ENCODE results near the gene PHACTR3.

Gene PHACTR3

GRCh38 chr20:59706400-59706693 lies 102.0 kb downstream of the PHACTR3 start:
- no peak for DNase-seq

DNA sequence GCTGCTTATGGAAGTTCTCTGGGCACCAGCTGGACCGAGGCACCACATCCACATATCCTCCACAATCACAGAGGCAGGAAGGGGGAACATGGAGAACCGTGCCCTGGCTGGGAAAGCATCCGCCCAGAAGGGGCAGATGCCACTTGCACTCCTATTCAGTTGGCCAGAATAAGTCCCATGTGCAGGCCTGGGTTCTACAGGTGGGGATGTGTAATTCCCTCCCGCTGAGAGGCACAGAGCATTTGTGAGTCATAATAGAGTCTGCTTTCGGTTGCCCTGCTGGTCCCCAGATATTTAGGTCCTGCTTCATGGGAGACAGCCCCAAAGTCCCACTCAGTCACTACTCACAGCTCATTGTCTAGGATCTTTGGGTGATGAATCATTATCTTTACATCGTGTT lies 104.0 kb downstream of the PHACTR3 start:
- no peak for DNase-seq

GRCh38 chr20:59709636-59710035 lies 105.3 kb downstream of the PHACTR3 start:
- no peak for DNase-seq

- DNase-seq: no peak
Measured at GRCh38 chr20:59718071-59718470, 113.7 kb downstream of the PHACTR3 start.

DNA sequence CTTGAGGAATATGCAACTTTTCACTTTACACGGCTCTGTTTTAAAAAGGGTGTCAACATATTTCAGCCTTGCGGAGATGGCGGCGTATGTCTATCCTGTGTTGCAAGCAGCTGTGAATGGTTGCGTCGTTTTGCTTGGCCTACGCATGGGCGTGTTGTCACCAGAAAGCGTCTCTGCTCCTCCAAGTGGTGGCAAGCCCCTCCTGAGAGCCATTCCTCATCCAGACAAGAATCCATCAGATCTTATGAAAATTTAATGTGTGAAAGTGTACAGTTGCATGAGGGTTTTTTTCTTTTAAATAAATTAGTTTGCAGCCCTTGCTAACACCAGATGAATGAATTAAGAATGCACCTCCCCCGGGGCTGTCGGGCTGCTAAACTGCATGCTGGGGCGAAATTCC lies 114.4 kb downstream of the PHACTR3 start:
- no peak for DNase-seq

GRCh38 chr20:59720013-59720412 lies 115.7 kb downstream of the PHACTR3 start:
- DNase-seq: no peak

- DNase-seq: no peak
Measured at GRCh38 chr20:59721386-59721785, 117.0 kb downstream of the PHACTR3 start.

- DNase-seq: no peak
Measured at GRCh38 chr20:59723108-59723500, 118.8 kb downstream of the PHACTR3 start.

DNA sequence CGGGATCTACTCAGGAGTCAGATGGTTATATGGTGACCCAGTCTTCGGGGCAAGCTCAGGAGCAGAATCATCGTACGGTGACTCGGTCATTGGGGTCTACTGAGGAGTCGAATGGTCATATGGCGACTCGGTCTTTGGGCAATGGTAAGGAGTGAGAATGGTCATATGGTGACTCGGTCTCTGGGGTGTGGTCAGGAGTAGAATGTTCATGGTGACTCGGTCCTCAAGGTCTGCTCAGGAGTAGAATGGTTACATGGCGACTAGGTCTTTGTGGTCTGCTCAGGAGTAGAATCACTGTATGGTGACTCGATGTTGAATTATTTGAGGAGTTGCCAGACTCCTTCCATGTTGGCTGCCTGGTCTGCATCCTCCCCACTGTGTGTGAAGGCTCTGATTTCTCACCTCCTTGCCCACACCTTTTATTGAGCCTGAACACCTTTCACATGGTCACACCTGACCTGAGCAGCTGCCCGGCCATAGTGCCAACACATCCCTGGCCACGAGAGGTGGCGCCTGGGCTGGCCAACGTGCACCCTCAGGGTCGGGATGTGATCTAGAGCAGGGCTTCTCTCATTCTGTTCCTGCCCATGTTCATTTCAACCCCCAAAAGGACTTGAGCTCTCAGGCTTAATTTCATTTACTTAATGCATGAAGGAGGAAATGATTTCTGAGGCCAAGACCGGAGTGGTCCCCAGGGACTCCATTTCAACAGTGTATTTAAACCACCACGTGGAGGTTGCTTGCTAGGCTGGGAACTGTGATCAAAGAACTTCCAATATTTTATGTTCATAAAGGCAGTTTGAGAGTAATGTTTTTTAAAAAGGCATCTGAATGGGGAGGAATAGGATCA lies 119.5 kb downstream of the PHACTR3 start:
- no peak for DNase-seq

GRCh38 chr20:59724457-59725366 lies 120.4 kb downstream of the PHACTR3 start:
- DNase-seq: no peak

DNA sequence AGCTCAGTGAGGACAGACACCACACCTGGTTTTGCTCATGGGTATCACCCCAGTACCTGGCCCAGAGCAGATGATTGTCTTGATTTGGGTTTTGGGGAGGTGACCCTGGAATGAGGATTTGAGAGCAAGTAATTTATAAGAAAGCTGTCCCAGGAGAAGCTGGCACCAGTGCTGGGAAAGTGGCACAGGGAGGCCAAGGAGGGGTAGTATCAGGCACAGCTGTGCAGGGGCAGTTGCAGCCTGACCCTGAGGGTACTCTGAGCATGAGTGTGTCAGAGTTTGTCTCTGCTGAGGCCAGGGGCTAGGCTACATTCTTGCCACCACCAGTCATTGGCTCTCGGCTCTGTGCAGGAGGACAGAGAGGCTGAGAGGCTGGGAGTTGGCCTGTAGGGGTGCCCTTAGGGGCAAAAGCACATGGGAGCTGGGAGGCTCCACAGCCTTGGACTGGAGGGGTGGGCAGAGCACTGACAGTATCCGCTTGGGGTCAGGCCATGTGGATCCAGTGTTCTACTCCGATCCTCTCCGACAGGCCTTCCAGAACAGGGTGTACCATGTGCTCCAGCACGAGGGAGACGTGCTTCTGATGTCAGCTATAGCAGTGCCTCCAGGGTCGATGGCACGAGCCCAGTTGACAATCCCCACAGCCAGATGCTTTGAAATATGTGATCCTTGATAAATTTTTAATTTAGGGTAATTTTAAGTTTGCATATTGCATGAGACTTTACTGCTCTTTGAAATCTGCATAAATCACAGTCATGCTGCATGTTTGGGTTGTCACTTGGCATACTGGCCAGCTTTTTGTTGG lies 121.3 kb downstream of the PHACTR3 start:
- DNase-seq: no peak

- no peak for DNase-seq
Measured at GRCh38 chr20:59726281-59726595, 121.9 kb downstream of the PHACTR3 start.

DNA sequence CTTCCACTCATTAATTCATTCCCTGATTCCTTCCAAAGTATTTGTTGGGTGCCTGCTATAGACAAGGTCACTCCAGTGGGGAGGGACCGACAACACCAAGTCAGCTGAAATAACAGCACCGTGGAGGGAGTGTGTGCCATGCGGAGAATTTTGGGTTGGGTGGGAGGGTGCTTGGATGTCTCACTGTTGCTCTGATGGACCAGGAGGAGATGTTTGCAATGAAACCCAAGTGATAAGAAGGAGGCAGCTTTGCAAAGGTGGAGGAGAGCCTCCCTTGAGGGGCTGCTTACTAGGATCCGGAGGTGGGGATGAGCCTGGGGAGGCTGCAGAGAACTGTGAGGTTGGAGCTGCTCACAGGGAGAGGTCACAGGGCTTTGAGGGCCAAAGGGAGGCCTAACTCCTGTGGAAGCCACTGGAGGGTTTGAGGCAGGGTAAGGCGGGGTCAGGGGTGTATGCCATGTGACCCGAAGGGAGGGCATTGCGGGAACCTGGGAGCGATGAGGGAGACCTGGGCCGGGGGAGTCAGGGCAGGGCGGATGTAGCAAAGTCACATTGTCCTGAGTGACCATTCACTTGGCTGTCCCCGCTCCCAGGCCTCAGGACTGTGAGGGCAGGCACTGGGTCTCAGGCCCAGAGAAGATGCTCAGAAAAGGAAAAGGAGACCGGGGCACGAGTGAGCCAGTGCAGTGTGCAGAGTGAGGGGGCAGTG lies 124.5 kb downstream of the PHACTR3 start:
- no peak for DNase-seq

GRCh38 chr20:59729506-59729905 lies 125.2 kb downstream of the PHACTR3 start:
- no peak for DNase-seq

DNA sequence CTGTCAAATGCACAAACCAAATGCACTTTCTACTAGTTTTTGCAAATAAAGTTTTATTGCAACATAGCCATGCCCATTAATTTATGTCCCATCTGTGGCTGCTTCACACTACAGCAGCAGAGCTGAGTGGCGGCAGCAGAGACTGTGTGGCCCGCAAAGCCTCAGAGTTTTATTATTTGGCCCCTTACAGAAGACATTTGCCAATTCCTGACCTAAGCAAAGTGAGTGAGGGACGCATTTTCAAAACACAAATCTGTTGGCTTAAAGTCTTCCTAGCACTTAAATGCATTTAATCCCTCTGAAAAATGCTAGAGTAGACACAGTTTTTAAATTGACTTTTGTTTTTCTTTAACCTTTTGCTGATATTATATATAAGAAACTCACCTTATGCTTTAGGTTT lies 126.4 kb downstream of the PHACTR3 start:
- no peak for DNase-seq

DNA sequence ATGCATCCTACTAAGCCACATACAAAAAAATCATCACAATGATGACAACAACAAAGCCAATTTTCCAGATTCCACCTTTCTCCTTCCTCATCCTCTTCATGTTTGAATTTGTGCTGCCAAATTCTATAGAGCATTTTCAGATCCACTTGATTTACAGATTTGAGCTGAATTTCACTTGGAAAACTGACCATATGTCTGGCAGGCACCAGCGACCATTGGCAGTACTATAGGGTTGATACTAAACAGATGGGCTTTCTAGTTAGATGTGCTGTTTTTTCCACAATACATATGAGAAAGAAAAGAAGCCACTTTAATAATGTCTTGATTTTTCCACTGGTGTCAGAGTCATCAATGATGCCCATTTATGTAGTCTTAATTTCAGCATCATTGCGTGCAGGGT lies 127.0 kb downstream of the PHACTR3 start:
- DNase-seq: no peak

GRCh38 chr20:59733351-59733750 lies 129.0 kb downstream of the PHACTR3 start:
- DNase-seq: no peak

- no peak for DNase-seq
Measured at GRCh38 chr20:59735486-59735885, 131.1 kb downstream of the PHACTR3 start.

- DNase-seq: no peak
Measured at GRCh38 chr20:59735917-59736316, 131.6 kb downstream of the PHACTR3 start.

DNA sequence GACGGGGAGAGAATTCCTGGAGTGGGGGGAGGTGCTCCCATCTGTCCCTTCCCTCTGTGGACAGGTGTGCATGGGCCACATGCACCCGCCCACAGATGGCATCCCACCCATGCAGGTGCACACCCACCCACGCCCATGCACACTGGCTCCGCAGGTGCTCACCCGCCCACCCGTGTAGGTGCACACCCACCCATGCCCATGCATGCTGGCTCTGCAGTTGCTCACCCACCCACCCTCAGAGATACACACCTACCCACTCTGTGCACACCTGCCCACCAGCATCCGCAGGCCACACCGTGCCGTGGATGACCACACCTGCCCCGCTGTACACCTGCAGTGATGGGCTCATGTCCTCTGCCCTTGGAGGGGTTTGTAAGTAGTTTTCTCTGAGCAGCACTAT lies 132.0 kb downstream of the PHACTR3 start:
- DNase-seq: no peak

DNA sequence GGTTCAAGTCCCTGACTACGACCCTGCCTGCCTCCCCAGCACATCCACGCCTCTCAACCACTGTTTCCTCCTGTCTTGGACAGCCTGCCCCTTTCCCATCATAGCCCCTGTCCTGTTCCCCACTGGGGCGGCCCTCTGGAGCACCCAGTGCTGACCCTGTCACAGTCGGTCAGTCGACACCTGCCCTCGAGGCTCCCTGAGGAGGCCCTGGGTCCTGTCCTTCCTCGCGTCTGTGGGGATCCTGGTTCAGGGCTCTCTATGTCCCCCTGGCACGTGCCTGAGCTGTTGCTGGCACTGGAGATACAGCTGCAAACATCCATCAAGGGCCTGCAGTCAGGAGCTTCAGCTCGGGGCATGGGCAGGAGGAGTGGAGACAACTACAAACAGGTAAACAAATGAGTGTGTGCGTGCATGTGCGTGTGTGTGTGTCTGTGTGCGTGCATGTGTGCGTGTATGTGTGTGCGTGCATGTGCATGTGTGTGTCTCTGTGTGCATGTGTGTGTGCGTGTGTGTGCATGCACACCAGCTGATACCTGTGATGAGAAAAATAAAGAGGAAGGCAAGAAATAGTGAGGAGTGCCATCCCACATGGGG lies 132.8 kb downstream of the PHACTR3 start:
- no peak for DNase-seq

- DNase-seq: no peak
Measured at GRCh38 chr20:59737816-59738215, 133.5 kb downstream of the PHACTR3 start.
